Keratinocyte (primary cell): ENCODE measurements around the gene SLC38A8. TPM values are rescaled to one million over a fixed set of nuclear protein-coding genes. Genes with fewer than 3 reads are reported as not detected.

ENCODE experiments used
- DNase-seq: peaks from one replicate; pipeline ENCODE4 v3.0.0-alpha.2; 2011; ENCODE audit warnings: low read depth, missing footprints, low spot score
- FAIRE-seq: peaks from 2 replicates; lab custom pipeline; 2011; peaks lifted over from hg19 to GRCh38; lab: Jason Lieb, UNC
- H2AFZ ChIP-seq: 2 replicates; pipeline ENCODE4 v1.6.0; 2012; ENCODE audit warnings: low read length, control low read depth, inconsistent platforms; ENCODE audit not compliant: control insufficient read depth
- H3K27ac ChIP-seq: 2 replicates; pipeline ENCODE4 v1.5.1; 2011; ENCODE audit warnings: low read length; ENCODE audit not compliant: control insufficient read depth, insufficient read depth
- H3K27me3 ChIP-seq: 3 replicates; pipeline ENCODE4 v1.6.0; 2011; ENCODE audit warnings: low read length; ENCODE audit not compliant: control insufficient read depth, insufficient read depth; ENCODE audit errors: extremely low read depth
- H3K36me3 ChIP-seq, 2 experiments: 2 replicates in 1 of 2; 3 replicates in 1 of 2; pipeline ENCODE4 v1.5.1; 2011; ENCODE audit warnings: low read length in 2 of 2, mild to moderate bottlenecking in 1 of 2; ENCODE audit not compliant: control insufficient read depth in 2 of 2, insufficient read depth in 2 of 2; ENCODE audit errors: extremely low read depth in 1 of 2
- H3K4me1 ChIP-seq: 3 replicates; pipeline ENCODE4 v1.5.1; 2011; ENCODE audit warnings: low read length; ENCODE audit not compliant: control insufficient read depth, insufficient read depth; ENCODE audit errors: extremely low read depth
- H3K4me2 ChIP-seq: 3 replicates; pipeline ENCODE4 v1.6.0; 2011; ENCODE audit warnings: low read depth, low read length; ENCODE audit not compliant: control insufficient read depth, insufficient read depth; ENCODE audit errors: extremely low read depth
- H3K4me3 ChIP-seq, 3 experiments: fragments of 200-600 bp in 1 of 3; sonication (generic) in 1 of 3; 2 replicates in 2 of 3; 3 replicates in 1 of 3; pipeline ENCODE4 v1.5.1; 2011 to 2016; ENCODE audit warnings: low read length in 3 of 3, mild to moderate bottlenecking in 3 of 3, control low read depth in 2 of 3, inconsistent platforms in 1 of 3, low read depth in 1 of 3, mixed read lengths in 1 of 3, mixed run types in 1 of 3, moderate library complexity in 1 of 3; ENCODE audit not compliant: control insufficient read depth in 2 of 3, insufficient read depth in 2 of 3; ENCODE audit errors: extremely low read depth in 1 of 3
- H3K79me2 ChIP-seq: 2 replicates; pipeline ENCODE4 v1.6.0; 2012; ENCODE audit warnings: low read length; ENCODE audit not compliant: control insufficient read depth, insufficient read depth
- H3K9ac ChIP-seq: 3 replicates; pipeline ENCODE4 v1.6.0; 2011; ENCODE audit warnings: low read length; ENCODE audit not compliant: control insufficient read depth, insufficient read depth; ENCODE audit errors: extremely low read depth
- H3K9me1 ChIP-seq: 3 replicates; pipeline ENCODE4 v1.6.0; 2011; ENCODE audit warnings: low read length; ENCODE audit not compliant: control insufficient read depth, insufficient read depth; ENCODE audit errors: extremely low read depth
- H3K9me3 ChIP-seq: 2 replicates; pipeline ENCODE4 v1.5.1; 2012; ENCODE audit warnings: low read depth, low read length; ENCODE audit not compliant: control insufficient read depth
- H4K20me1 ChIP-seq: 3 replicates; pipeline ENCODE4 v1.6.0; 2011; ENCODE audit warnings: low read length; ENCODE audit not compliant: control insufficient read depth, insufficient read depth; ENCODE audit errors: extremely low read depth
- EZH2 ChIP-seq: IDR thresholded peaks from one replicate; pipeline ENCODE4 v1.6.1; 2012; ENCODE audit warnings: inconsistent platforms, mild to moderate bottlenecking, low read length, moderate library complexity
- dilution Hi-C: fragments of 300-500 bp; cut with MboI; formaldehyde crosslinking; loops from one replicate; pipeline ENCODE4 v1.7.0; 2020; ENCODE audit warnings: low sequenced_read_pairs; ENCODE audit not compliant: extremely low pct_ligation_motif_present
- polyA plus RNA-seq, 5 experiments: library from polyadenylated mRNA; depleted of rRNA in 3 of 5; stranded (reverse) in 3 of 5; stranded (forward) in 1 of 5; unstranded in 1 of 5; fragments of >200 nt; gene quantifications; 1 replicate in 1 of 5; 2 replicates in 3 of 5; 3 replicates in 1 of 5; pipeline versions ENCODE4 v1.2.1 to v1.2.3, GENCODE V29; 2011 to 2012; ENCODE audit warnings: missing spikeins in 2 of 5, low read depth in 1 of 5, low replicate concordance in 1 of 5
- TF ChIP-seq, protein P1 (sequence below), 3 experiments: IDR thresholded peaks in 1 of 3; conservative IDR thresholded peaks in 1 of 3; optimal IDR thresholded peaks in 1 of 3; 2 replicates in 2 of 3; 3 replicates in 1 of 3; pipeline versions ENCODE3 to v1.5.1; 2011; ENCODE audit warnings: low read length in 3 of 3, mild to moderate bottlenecking in 3 of 3, moderate library complexity in 2 of 3, control low read depth in 1 of 3, inconsistent platforms in 1 of 3; ENCODE audit not compliant: insufficient read depth in 2 of 3; ENCODE audit errors: extremely low read depth in 1 of 3

SLC38A8 gene
- polyA plus RNA-seq, 1 donor (not counting 4 experiments of a cell fraction or from before 2014, with no cell fraction given) = not detected

DNA sequence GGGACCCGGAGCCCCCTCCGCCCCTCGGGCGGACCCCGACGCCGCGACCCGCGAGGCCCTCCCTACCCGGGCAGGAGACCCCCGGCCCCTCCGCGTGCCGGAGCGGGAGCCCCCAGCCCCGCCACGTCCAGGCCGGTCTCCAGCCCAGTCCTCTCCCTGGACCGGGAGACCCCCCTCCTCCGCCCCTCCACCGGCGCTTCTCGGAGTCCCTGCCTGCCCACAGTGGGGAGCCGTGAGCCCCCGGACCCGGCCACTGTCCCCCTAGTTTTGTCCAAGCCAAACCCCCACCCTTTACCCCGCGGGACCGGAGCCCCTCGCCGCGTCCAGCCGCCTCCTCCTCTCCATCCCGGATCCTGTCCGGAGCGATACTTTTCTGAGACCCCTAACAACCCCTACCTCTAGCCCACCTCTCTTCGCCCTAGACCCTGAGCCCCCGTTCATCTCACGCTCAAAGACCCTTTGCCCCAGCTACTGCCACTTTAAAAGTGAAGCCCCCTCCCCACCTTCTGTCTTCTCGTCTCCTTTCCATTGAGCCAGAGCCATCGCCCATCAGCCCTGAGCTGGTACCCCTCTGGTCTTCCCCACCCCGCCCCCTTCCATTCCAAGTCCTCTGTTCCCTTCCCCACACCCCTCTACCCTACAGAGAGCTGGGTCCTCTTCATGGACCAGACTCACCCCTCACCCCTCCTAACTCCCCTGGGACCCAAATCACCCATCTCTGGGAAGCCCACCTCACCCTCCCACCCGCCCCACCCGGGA lies 73.5 kb downstream of the SLC38A8 start:
- Histone ChIP-seq H3K9ac (no peak overlapping the region), H3K4me2 (no peak overlapping the region), H3K27ac (no peak overlapping the region), H3K9me3 (no peaks in the 10 kb centered on the region), H3K4me3 (no peak overlapping the region), H3K36me3 (no peaks in the 10 kb centered on the region), H4K20me1 (no peaks in the 10 kb centered on the region), H2AFZ (no peak overlapping the region), H3K79me2 (no peaks in the 10 kb centered on the region), H3K9me1 (no peaks in the 10 kb centered on the region), H3K27me3 (peaks cover 17% of the 10 kb centered on the region), H3K4me1 (no peaks in the 10 kb centered on the region)
- peak; percentile 83 for TF ChIP-seq EZH2
- TF ChIP-seq, protein P1, sequence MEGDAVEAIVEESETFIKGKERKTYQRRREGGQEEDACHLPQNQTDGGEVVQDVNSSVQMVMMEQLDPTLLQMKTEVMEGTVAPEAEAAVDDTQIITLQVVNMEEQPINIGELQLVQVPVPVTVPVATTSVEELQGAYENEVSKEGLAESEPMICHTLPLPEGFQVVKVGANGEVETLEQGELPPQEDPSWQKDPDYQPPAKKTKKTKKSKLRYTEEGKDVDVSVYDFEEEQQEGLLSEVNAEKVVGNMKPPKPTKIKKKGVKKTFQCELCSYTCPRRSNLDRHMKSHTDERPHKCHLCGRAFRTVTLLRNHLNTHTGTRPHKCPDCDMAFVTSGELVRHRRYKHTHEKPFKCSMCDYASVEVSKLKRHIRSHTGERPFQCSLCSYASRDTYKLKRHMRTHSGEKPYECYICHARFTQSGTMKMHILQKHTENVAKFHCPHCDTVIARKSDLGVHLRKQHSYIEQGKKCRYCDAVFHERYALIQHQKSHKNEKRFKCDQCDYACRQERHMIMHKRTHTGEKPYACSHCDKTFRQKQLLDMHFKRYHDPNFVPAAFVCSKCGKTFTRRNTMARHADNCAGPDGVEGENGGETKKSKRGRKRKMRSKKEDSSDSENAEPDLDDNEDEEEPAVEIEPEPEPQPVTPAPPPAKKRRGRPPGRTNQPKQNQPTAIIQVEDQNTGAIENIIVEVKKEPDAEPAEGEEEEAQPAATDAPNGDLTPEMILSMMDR (optimal IDR thresholded peaks at IDR 0.05 in 1 of 3, IDR thresholded peaks at IDR 0.05 in 1 of 3, conservative IDR thresholded peaks at IDR 0.05 in 1 of 3; ENCODE audit: extremely low read depth in 1 of 3, insufficient read depth in 2 of 3, low read length in 3 of 3) = no peak
- dilution Hi-C loops = no loop called here
- DNase-seq (no peak), FAIRE-seq (no peak)

DNA sequence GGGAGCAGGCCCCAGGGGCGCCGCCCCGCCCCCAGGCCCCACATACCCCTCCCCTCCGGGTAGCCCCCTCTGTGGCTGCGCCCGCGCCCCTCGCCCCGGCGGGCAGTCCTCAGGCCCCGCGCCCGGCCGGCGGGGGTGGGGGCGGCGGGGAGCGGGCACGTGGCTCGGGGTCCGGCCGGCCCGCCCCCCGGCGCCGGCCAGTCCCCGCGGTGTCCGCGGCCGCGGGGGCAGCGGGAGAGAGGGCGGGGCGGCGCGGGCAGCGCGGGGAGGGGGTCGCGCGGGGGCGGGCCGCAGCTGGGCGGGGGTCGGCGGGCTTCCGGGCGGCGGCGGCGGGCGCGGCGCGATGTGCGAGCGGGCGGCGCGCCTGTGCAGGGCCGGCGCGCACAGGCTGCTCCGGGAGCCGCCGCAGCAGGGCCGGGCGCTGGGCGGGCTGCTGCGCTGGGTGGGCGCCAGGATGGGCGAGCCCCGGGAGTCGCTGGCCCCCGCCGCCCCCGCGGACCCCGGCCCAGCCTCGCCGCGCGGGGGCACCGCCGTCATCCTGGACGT lies 74.2 kb downstream of the SLC38A8 start:
- dilution Hi-C loops = no loop called here
- Histone ChIP-seq H3K4me2 (no peak overlapping the region), H4K20me1 (no peaks in the 10 kb centered on the region), H2AFZ (no peak overlapping the region), H3K27me3 (peaks cover 17% of the 10 kb centered on the region), H3K27ac (no peak overlapping the region), H3K79me2 (no peaks in the 10 kb centered on the region), H3K9me3 (no peaks in the 10 kb centered on the region), H3K9ac (no peak overlapping the region), H3K4me3 (no peak overlapping the region), H3K4me1 (no peaks in the 10 kb centered on the region), H3K36me3 (peaks cover 0 to 2% of the 10 kb centered on the region in 2 experiments), H3K9me1 (no peaks in the 10 kb centered on the region)
- TF ChIP-seq, protein P1 (optimal IDR thresholded peaks at IDR 0.05 in 1 of 3, IDR thresholded peaks at IDR 0.05 in 1 of 3, conservative IDR thresholded peaks at IDR 0.05 in 1 of 3; ENCODE audit: extremely low read depth in 1 of 3, insufficient read depth in 2 of 3, low read length in 3 of 3) = no peak
- no peak for TF ChIP-seq EZH2
- FAIRE-seq (no peak), DNase-seq (no peak)
